Left lobe of liver (tissue), 2 donors: ENCODE data around the gene NRSN2. TPM values are rescaled to one million over a fixed set of nuclear protein-coding genes. Genes with fewer than 3 reads are reported as not detected.
A peak's percentile ranks its signal among the peaks of the same experiment; 100 is the strongest.
"Not testable (repeated sequence)": the region's sequence is repeated elsewhere in the genome, so short reads cannot be mapped to it uniquely, and the experiment has no call there.

Experiments used
- ATAC-seq: fragments of 200-7000 bp; cut with Tn5 transposase; one replicate; pipeline ENCODE4 v1.9.1; 2020; ENCODE audit warnings: mild to moderate bottlenecking, moderate library complexity
- DNase-seq: peaks from one replicate; pipeline ENCODE4 v3.0.0-alpha.2; 2020; ENCODE audit warnings: low spot score
- total RNA-seq: library from RNA; stranded (reverse); gene quantifications from one replicate; pipeline ENCODE4 v1.2.1, GENCODE V29; 2021
- donor health status: DM: no; HTN: no; CAD: no; lungs with moderate emphysema.
- donor health status: DM: no; HTN: yes; CAD: no.

NRSN2 gene
- total RNA-seq, 1 donor from 2014 or later = 3.1 TPM

DNA sequence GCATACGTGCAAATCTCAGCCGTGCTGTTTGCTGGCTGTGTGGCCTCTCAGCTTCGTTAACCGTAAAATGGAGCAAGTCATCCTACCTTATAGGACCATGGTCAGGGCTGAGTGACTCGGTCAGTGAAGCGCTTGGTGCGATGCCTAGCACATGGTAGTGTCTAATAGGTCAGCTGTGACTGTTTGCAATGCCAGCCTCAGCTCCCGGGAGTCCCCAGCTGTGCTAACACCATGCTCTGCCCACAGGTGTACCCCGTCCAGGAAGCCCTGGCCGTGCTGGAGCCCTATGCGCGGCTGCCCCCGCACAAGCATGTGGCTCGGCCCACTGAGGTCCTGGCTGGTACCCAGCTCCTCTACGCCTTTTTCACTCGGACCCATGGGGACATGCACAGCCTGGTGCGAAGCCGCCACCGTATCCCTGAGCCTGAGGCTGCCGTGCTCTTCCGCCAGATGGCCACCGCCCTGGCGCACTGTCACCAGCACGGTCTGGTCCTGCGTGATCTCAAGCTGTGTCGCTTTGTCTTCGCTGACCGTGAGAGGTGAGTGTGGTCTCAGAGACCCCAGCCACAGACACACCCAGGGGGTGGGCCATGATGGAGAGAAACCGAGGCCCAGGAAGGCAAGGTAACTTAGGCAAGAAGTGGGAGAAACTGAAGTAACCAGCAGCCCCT lies 44.3 kb downstream of the NRSN2 start:
- ATAC-seq (peak; percentile 48), DNase-seq (no peak)

DNA sequence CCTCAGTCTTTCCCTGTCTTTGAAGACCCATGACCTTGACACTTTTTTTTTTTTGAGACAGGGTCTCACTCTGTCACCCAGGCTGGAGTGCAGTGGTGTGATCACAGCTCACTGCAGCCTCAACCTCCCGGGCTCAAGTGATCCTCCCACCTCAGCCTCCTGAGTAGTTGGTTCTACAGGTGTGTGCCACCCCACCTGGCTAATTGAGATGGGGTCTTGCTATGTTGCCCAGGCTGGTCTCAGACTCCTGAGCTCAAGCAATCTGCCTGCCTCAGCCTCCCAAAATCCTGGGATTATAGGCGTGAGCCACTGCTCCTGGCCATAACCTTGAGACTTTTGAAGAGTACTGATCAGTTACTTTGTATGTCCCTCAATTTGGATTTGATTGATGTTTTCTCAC lies 46.4 kb downstream of the NRSN2 start:
- ATAC-seq, DNase-seq: not testable (repeated sequence)

- ATAC-seq (no peak), DNase-seq (no peak)
Observed at GRCh38 chr20:396252-396618, 49.3 kb downstream of the NRSN2 start.

DNA sequence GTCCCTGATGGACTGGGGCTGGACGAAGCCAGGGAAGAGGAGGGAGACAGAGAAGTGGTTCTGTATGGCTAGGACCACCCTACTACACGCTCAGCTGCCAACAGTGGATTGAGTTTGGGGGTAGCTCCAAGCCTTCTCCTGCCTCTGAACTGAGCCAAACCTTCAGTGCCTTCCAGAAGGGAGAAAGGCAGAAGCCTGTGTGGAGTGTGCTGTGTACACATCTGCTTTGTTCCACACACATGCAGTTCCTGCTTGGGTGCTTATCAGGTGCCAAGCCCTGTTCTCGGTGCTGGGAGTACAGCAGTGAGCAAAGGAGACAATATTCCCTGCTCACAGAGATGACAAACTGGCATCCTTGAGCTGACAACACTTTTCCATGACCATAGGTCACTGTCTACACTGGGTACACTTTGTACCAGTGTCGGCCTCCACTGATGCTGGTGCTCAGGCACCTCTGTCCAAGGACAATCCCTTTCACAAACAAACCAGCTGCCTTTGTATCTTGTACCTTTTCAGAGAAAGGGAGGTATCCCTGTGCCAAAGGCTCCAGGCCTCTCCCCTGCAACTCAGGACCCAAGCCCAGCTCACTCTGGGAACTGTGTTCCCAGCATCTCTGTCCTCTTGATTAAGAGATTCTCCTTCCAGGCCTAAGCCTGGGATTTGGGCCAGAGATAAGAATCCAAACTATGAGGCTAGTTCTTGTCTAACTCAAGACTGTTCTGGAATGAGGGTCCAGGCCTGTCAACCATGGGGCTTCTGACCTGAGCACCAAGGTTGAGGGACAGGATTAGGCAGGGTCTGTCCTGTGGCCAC lies 49.9 kb downstream of the NRSN2 start:
- DNase-seq (peak; percentile 91), ATAC-seq (peak; percentile 78)

GRCh38 chr20:397432-398237 lies 50.7 kb downstream of the NRSN2 start:
- DNase-seq (no peak), ATAC-seq (no peak)

DNA sequence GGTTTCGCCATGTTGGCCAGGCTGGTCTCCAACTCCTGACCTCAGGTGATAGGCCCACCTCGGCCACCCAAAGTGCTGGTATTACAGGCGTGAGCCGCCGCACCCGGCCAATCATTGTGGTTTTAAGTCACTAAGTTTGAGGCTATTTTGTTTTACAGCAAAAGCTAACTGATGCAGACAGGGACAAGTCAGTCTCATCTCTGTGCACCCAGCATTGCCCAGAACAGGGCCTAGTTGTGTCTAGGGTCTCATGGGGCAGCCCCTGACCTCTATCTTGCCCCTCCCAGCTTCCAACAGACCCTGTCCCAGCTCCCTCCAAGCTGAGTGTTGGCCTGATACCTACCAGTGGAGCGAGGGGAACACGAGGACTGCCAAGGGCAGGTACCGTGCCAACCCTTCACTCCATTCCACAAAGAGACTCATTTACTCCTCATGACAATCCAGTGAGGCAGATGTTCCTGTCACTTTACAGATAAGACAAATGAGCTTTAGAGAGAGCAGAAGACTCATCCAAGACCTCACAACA lies 52.3 kb downstream of the NRSN2 start:
- ATAC-seq = no peak

DNA sequence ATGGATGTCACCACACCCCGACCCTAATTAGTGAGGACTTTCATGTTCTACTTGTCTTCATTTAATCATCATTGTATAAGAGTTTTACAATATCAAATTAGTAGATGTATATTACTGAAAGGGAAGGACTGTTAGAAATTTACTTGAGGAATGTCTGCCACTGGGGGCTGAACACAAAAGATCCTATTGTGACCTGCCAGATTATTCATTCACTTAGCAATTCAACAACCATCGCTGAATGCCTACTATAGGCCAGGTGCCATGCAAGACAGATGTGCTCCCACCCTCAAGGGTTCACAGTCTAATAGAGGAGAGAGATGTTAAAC lies 53.2 kb downstream of the NRSN2 start:
- ATAC-seq (no peak), DNase-seq (no peak)

More for the DNA sequence above, 52.3 kb downstream of the NRSN2 start:
- DNase-seq = no peak

- DNase-seq = no peak
- ATAC-seq = no peak
Observed at GRCh38 chr20:400454-401275, 53.8 kb downstream of the NRSN2 start.

GRCh38 chr20:401682-402495 lies 55.0 kb downstream of the NRSN2 start:
- ATAC-seq (peak; percentile 75), DNase-seq (peak; percentile 70)

GRCh38 chr20:402496-402885 lies 55.6 kb downstream of the NRSN2 start:
- ATAC-seq (no peak), DNase-seq (no peak)

DNA sequence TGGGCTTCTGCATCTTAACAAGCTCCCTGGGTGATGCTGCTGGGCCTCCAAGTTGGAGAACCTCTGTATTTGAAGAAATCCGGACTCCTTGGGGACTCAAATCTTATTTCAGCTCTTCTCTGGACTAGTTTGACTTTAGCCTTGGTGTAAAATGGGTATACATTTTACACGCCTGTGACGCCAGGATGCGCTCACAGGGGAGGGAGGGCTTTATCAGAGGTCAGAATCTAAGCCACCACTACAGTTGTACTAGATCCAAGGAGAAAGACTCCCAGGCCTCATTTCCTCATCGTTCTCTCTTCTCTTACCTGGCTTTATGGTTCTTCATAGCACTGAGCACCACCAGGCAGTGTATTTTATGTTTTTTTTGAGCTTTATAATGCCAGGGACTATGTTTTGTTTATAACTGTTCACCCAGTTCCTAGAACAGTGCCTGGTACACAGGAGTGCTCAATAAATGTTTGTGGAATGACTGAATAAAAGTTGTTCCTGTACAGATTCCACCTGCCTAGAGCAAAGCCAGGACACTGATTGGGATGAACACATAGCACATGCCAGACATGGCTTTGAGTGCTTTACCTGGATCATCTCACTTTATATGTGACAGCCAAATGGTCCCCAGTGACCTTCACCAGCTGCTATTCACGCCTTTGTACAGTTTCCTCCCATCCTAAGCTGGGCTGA lies 56.1 kb downstream of the NRSN2 start:
- ATAC-seq = no peak
- no peak for DNase-seq

DNA sequence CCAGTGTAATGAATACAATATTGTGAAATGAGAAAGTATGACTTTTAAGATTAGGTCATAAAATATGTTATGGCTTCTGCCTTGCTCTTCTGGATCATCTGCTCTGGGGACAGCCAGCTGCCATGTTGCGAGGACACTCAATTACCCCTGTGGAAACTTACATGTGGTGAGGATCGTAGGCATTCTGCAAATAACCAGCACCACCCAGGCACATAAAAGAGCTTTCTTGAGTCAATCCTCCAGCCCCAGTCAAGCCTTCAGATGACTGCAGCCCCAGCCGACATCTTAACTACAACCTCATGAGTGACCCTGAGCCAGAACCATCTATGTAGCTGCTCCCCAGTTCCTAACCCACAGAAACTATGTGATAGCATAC lies 56.7 kb downstream of the NRSN2 start:
- DNase-seq = no peak
- ATAC-seq = no peak

DNA sequence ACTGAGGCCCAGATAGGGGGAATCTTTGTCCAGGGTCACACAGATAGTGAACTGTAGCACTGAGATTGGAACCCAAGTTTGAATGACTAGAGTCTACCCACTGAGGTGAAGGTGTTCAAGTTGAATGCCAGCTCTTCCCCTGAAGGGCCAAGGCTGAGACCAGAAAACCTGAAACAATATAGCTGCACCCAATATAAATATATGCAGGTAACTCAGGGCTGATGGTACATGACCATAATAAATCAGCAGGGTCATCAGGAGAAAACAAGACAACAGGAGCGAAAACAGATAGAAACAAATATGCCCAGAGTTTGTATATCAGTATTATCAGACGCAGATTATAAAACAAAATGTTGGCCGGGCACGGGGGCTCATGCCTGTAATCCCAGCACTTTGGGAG lies 57.2 kb downstream of the NRSN2 start:
- DNase-seq = no peak
- ATAC-seq = no peak

Other genes with a start within 250 kb of the NRSN2 start
- gene DEFB126, start 204.5 kb upstream of the NRSN2 start, total RNA-seq = not detected
- gene DEFB127, start 189.7 kb upstream of the NRSN2 start, total RNA-seq = not detected
- gene DEFB128, start 157.4 kb upstream of the NRSN2 start, total RNA-seq = not detected
- not detected for gene DEFB129, start 119.9 kb upstream of the NRSN2 start, total RNA-seq
- gene DEFB132, start 89.4 kb upstream of the NRSN2 start, total RNA-seq = 0.15 TPM
- gene C20orf96, start 56.4 kb upstream of the NRSN2 start, total RNA-seq = 2.0 TPM
- gene ZCCHC3, start 49.5 kb upstream of the NRSN2 start, total RNA-seq = 5.6 TPM
- gene SOX12, start 21.6 kb upstream of the NRSN2 start, total RNA-seq = 5.6 TPM
- 18.3 TPM for gene TRIB3, start 33.6 kb downstream of the NRSN2 start, total RNA-seq
- gene RBCK1, start 61.2 kb downstream of the NRSN2 start, total RNA-seq = 73.9 TPM
- gene TBC1D20, start 115.4 kb downstream of the NRSN2 start, total RNA-seq = 12.6 TPM
- 33.6 TPM for gene CSNK2A1, start 196.7 kb downstream of the NRSN2 start, total RNA-seq